Caco-2 (cell line): ENCODE data around the gene ZNF883. TPM values are rescaled to one million over a fixed set of nuclear protein-coding genes. Genes with fewer than 3 reads are reported as not detected.

Experiments used
- BruUV-seq: library from RNA; stranded (reverse); fragments of 400-500 nt; replicated peaks from 2 replicates; lab custom pipeline; 2021; lab: Mats Ljungman, UMichigan
- CTCF ChIA-PET: fragments of 300-600 bp; sonication (Branson Sonifier 250); formaldehyde crosslinking; loops from one replicate; lab custom pipeline; 2022; ENCODE audit warnings: antibody characterized with exemption; lab: Charles Lee
- POLR2A ChIA-PET: fragments of 300-600 bp; sonication (Branson Sonifier 250); formaldehyde crosslinking; loops from one replicate; lab custom pipeline; 2022; ENCODE audit warnings: antibody characterized with exemption; lab: Charles Lee
- DNase-seq, 2 experiments: peaks; one replicate each; pipeline versions ENCODE4 v3.0.0 to v3.0.0-alpha.2; 2020 to 2022
- H3K27me3 ChIP-seq: replicated peaks from 2 replicates; pipeline ENCODE4 v1.6.0; 2011; ENCODE audit warnings: low read length; ENCODE audit not compliant: control insufficient read depth, insufficient read depth
- H3K36me3 ChIP-seq: 2 replicates; pipeline ENCODE4 v1.5.1; 2011; ENCODE audit warnings: low read length; ENCODE audit not compliant: control insufficient read depth, insufficient read depth
- H3K4me1 ChIP-seq: fragments of 250-450 bp; sonication (Bioruptor Pico); 2 replicates; pipeline ENCODE4 v1.5.1; 2020; ENCODE audit warnings: mild to moderate bottlenecking
- H3K4me3 ChIP-seq: 2 replicates; pipeline ENCODE4 v1.5.1; 2011; ENCODE audit warnings: low read depth, mild to moderate bottlenecking, control low read depth, low read length
- H3K9me3 ChIP-seq: fragments of 250-450 bp; sonication (Bioruptor Pico); 2 replicates; pipeline ENCODE4 v1.5.1; 2020; ENCODE audit warnings: mild to moderate bottlenecking, moderate library complexity
- H3K27ac Mint-ChIP-seq: one replicate; pipeline ENCODE4 v1.8.0; 2022; ENCODE audit warnings: mixed read lengths; ENCODE audit not compliant: unreplicated experiment
- H3K27me3 Mint-ChIP-seq: one replicate; pipeline ENCODE4 v1.8.0; 2022; ENCODE audit warnings: mixed read lengths; ENCODE audit not compliant: insufficient read depth, unreplicated experiment
- H3K36me3 Mint-ChIP-seq: one replicate; pipeline ENCODE4 v1.8.0; 2022; ENCODE audit warnings: mild to moderate bottlenecking, mixed read lengths; ENCODE audit not compliant: insufficient read depth, unreplicated experiment
- H3K4me1 Mint-ChIP-seq: one replicate; pipeline ENCODE4 v1.8.0; 2022; ENCODE audit warnings: low read depth, mixed read lengths; ENCODE audit not compliant: unreplicated experiment
- H3K4me3 Mint-ChIP-seq: one replicate; pipeline ENCODE4 v1.8.0; 2022; ENCODE audit warnings: mild to moderate bottlenecking, moderate library complexity, mixed read lengths; ENCODE audit not compliant: unreplicated experiment
- H3K9me3 Mint-ChIP-seq: one replicate; pipeline ENCODE4 v1.8.0; 2022; ENCODE audit warnings: mixed read lengths; ENCODE audit not compliant: unreplicated experiment
- CTCF ChIP-seq, 2 experiments: fragments of 200-600 bp in 1 of 2; IDR thresholded peaks; 1 replicate in 1 of 2; 2 replicates in 1 of 2; pipeline versions ENCODE4 v1.5.1 to v1.8.0; 2011 to 2022; ENCODE audit warnings: antibody characterized with exemption in 1 of 2, control low read depth in 1 of 2, inconsistent platforms in 1 of 2, low read depth in 1 of 2, low read length in 1 of 2, mild to moderate bottlenecking in 1 of 2, moderate library complexity in 1 of 2; ENCODE audit not compliant: insufficient read depth in 1 of 2, severe bottlenecking in 1 of 2, unreplicated experiment in 1 of 2
- intact Hi-C: fragments of 100-400 bp; cut with micrococcal nuclease; formaldehyde crosslinking; loops from one replicate; pipeline ENCODE4 v1.10.0; 2022; ENCODE audit not compliant: unreplicated experiment
- total RNA-seq: library from RNA; stranded (reverse); gene quantifications from 2 replicates; pipeline ENCODE4 v1.2.3, GENCODE V29; 2022

The ZNF883 gene
- total RNA-seq, 1 experiment from 2014 or later = not detected

DNA sequence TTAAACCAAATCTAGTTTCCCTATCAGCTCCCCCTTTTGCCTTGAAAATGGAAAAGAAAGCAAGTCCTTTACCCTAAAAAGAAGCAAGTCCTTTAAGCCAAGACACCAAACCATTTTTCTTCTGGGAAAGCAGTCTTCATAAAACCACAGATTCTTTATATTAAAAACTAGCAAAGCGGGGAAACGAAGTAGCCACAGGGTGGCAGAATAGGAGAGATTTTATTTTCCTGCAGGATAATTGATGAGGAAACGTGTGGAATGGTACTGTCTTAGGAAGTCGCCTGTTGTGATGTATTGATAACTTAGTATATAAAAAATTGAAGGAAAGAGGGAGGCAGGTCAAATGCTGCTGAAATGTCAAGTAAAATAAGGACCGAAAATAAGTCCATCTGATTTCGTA, 41.1 kb downstream of the ZNF883 start:
- DNase-seq = no peak
- no peak overlapping the region for H3K27ac Mint-ChIP-seq
- H3K36me3 Mint-ChIP-seq = no peaks in the 10 kb centered on the region
- Histone ChIP-seq H3K36me3 (no peaks in the 10 kb centered on the region), H3K4me1 (no peaks in the 10 kb centered on the region), H3K27me3 (no peaks in the 10 kb centered on the region), H3K4me3 (no peak overlapping the region), H3K9me3 (peaks cover 3% of the 10 kb centered on the region; the same call in 1 of the 2 replicates)
- no peak overlapping the region for H3K4me3 Mint-ChIP-seq
- H3K27me3 Mint-ChIP-seq = peaks cover 11% of the 10 kb centered on the region
- CTCF ChIA-PET = interaction anchor here (1.1 to 1.2 kb wide), 2 partner anchors 51 to 140 kb away, joined by 3 to 4 read pairs; no protein-coding TSS in a partner anchor
- TF ChIP-seq CTCF (IDR thresholded peaks at IDR 0.05; ENCODE audit: insufficient read depth in 1 of 2, low read depth in 1 of 2, low read length in 1 of 2, severe bottlenecking in 1 of 2, unreplicated experiment in 1 of 2) = no peak
- no peaks in the 10 kb centered on the region for H3K4me1 Mint-ChIP-seq
- no peaks in the 10 kb centered on the region for H3K9me3 Mint-ChIP-seq
- POLR2A ChIA-PET = no interaction called here
- BruUV-seq = no TSS peak
- intact Hi-C loops = loop anchor here (1.0 kb wide), 1 partner anchor 46 kb away; no protein-coding TSS in a partner anchor

- Mint-ChIP-seq H3K4me1 (no peaks in the 10 kb centered on the region), H3K27me3 (peaks cover 11% of the 10 kb centered on the region), H3K9me3 (peaks cover 6% of the 10 kb centered on the region), H3K27ac (no peak overlapping the region), H3K36me3 (no peaks in the 10 kb centered on the region), H3K4me3 (no peak overlapping the region)
- intact Hi-C loops = no loop called here
- POLR2A ChIA-PET = no interaction called here
- DNase-seq = no peak
- no peaks in the 10 kb centered on the region for H3K27me3 ChIP-seq
- no TSS peak for BruUV-seq
- peaks cover 3% of the 10 kb centered on the region; the same call in 1 of the 2 replicates for H3K9me3 ChIP-seq
- no peak overlapping the region for H3K4me3 ChIP-seq
- H3K4me1 ChIP-seq = no peaks in the 10 kb centered on the region
- CTCF ChIA-PET = interaction anchor here (0.6 kb wide), 1 partner anchor 36 kb away, joined by 4 read pairs; no protein-coding TSS in a partner anchor
- no peaks in the 10 kb centered on the region for H3K36me3 ChIP-seq
- no peak for TF ChIP-seq CTCF (IDR thresholded peaks at IDR 0.05; ENCODE audit: insufficient read depth in 1 of 2, low read depth in 1 of 2, low read length in 1 of 2, severe bottlenecking in 1 of 2, unreplicated experiment in 1 of 2)
Measured at GRCh38 chr9:112969730-112970129, 42.3 kb downstream of the ZNF883 start.

- no peaks in the 10 kb centered on the region for H3K9me3 ChIP-seq
- Mint-ChIP-seq H3K27me3 (peaks cover 11% of the 10 kb centered on the region), H3K36me3 (no peaks in the 10 kb centered on the region), H3K4me3 (no peak overlapping the region), H3K9me3 (no peaks in the 10 kb centered on the region), H3K4me1 (no peaks in the 10 kb centered on the region), H3K27ac (no peak overlapping the region)
- POLR2A ChIA-PET = interaction anchor here (0.5 kb wide), 1 partner anchor 750 kb away, joined by 3 read pairs; no protein-coding TSS in a partner anchor
- H3K27me3 ChIP-seq = no peaks in the 10 kb centered on the region
- no peak overlapping the region for H3K4me3 ChIP-seq
- DNase-seq = no peak
- intact Hi-C loops = no loop called here
- no peaks in the 10 kb centered on the region for H3K4me1 ChIP-seq
- TF ChIP-seq CTCF (IDR thresholded peaks at IDR 0.05; ENCODE audit: insufficient read depth in 1 of 2, low read depth in 1 of 2, low read length in 1 of 2, severe bottlenecking in 1 of 2, unreplicated experiment in 1 of 2) = no peak
- no peaks in the 10 kb centered on the region for H3K36me3 ChIP-seq
- CTCF ChIA-PET = no interaction called here
- BruUV-seq = no TSS peak
Measured at GRCh38 chr9:112955550-112955949, 56.4 kb downstream of the ZNF883 start.
